NCI-H2196 (cell line): ENCODE measurements around the gene C13orf46.
"Not testable (repeated sequence)": the region's sequence is repeated elsewhere in the genome, so short reads cannot be mapped to it uniquely, and the experiment has no call there.

Source experiments
- DNase-seq: peaks from one replicate; lab custom pipeline; 2025; ENCODE audit not compliant: unreplicated experiment; lab: John Stamatoyannopoulos, UW

The C13orf46 gene

GRCh38 chr13:113995051-113995601, 21.2 kb upstream of the C13orf46 start:
- DNase-seq = no peak

GRCh38 chr13:113992276-113993005, 18.6 kb upstream of the C13orf46 start:
- DNase-seq = no peak

- no peak for DNase-seq
These were observed 17.9 kb upstream of the C13orf46 start for GRCh38 chr13:113991676-113992179.

- DNase-seq = peak; percentile 3
These were observed 17.4 kb upstream of the C13orf46 start for GRCh38 chr13:113991191-113991669.

GRCh38 chr13:113990321-113990837, 16.5 kb upstream of the C13orf46 start:
- DNase-seq = no peak

- no peak for DNase-seq
These were observed 15.9 kb upstream of the C13orf46 start for GRCh38 chr13:113989585-113990300.

- not testable (repeated sequence) for DNase-seq
These were observed 15.0 kb upstream of the C13orf46 start for GRCh38 chr13:113988859-113989258.

GRCh38 chr13:113982296-113982661, 8.4 kb upstream of the C13orf46 start:
- no peak for DNase-seq

- DNase-seq = no peak
These were observed 7.9 kb upstream of the C13orf46 start for GRCh38 chr13:113981611-113982295.

- DNase-seq = peak; percentile 83
These were observed 7.3 kb upstream of the C13orf46 start for GRCh38 chr13:113981194-113981605.

- DNase-seq = peak; percentile 2
These were observed 6.7 kb upstream of the C13orf46 start for GRCh38 chr13:113980489-113981064.

GRCh38 chr13:113979791-113980471, 6.1 kb upstream of the C13orf46 start:
- DNase-seq = no peak

- no peak for DNase-seq
These were observed 5.0 kb upstream of the C13orf46 start for GRCh38 chr13:113978741-113979481.

- DNase-seq = no peak
These were observed 4.1 kb upstream of the C13orf46 start for GRCh38 chr13:113977976-113978375.

GRCh38 chr13:113976711-113977684, 3.1 kb upstream of the C13orf46 start:
- no peak for DNase-seq

- no peak for DNase-seq
These were observed 1.5 kb upstream of the C13orf46 start for GRCh38 chr13:113975416-113975815.

- DNase-seq = no peak
These were observed 717 bp upstream of the C13orf46 start for GRCh38 chr13:113974304-113975281.
